Activated CD8-positive, alpha-beta memory T cell treated with anti-CD3 and anti-CD28 coated beads, Interleukin-2, amount 50 U/mL, for 1 hour (primary cell): ENCODE measurements around the gene PNRC2.
A peak's percentile ranks its signal among the peaks of the same experiment; 100 is the strongest.
"Not testable (repeated sequence)": the region's sequence is repeated elsewhere in the genome, so short reads cannot be mapped to it uniquely, and the experiment has no call there.

Source experiments
- DNase-seq: peaks from one replicate; pipeline ENCODE4 v3.0.0-alpha.2; 2020; ENCODE audit errors: extremely low read depth

Gene PNRC2

DNA sequence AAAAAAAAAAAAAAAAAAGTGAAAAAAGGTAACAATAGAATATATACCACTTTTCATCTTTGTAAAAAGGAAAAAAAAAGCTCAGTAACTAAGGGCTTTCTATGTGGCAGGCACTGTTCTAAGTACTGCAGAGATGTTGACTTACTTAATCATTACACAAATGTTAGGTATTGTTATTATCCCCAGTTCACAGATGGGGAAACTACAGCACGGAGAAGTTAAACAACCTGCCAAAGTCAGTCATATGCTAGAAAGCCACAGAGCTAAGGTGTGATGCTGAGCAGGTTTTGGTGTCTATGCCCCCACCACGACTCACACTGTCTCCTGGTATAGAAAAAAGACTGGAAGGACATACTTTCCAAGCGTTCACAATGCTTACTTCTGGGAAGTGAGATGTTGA is 6.6 kb upstream of the PNRC2 start:
- no peak for DNase-seq

GRCh38 chr1:23957096-23957495 is 2.5 kb upstream of the PNRC2 start:
- no peak for DNase-seq

- DNase-seq: not testable (repeated sequence)
Observed at GRCh38 chr1:23958040-23958809, 1.4 kb upstream of the PNRC2 start.

GRCh38 chr1:23958810-23959460 is 693 bp upstream of the PNRC2 start:
- DNase-seq: peak; percentile 79

DNA sequence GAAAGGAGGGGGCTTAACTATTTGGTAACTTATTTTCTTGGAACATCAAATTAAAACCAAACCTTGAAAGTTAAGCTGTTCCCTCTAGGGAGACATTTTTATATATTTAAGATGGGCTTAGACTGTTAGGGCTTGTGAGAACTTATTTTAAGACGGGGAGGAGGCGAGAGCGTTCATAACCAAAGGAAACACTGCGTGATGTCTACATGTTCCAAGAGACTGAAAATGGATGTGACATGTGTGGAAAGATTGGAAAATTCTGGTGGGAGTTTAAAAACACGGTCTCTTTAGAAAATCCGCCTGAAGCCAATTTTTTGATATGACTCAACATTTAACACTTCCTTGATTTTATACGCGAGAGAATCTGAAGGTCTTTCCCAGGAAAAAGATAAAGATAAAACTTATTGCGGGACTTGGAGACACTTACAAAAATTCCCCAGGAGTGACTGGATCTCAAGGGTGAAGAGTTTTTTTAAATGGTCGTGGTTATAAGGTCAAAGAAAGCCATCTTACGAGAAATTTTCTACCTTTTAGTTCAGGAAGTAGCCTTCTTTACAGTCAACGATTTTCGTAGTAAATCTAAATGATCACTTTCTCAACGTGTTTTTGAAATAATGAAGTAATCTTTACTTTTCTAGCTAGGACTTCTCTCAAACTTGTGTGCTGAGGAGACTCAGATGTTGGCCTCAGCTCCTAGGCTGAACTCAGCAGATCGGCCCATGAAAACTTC is 828 bp downstream of the PNRC2 start:
- no peak for DNase-seq

DNA sequence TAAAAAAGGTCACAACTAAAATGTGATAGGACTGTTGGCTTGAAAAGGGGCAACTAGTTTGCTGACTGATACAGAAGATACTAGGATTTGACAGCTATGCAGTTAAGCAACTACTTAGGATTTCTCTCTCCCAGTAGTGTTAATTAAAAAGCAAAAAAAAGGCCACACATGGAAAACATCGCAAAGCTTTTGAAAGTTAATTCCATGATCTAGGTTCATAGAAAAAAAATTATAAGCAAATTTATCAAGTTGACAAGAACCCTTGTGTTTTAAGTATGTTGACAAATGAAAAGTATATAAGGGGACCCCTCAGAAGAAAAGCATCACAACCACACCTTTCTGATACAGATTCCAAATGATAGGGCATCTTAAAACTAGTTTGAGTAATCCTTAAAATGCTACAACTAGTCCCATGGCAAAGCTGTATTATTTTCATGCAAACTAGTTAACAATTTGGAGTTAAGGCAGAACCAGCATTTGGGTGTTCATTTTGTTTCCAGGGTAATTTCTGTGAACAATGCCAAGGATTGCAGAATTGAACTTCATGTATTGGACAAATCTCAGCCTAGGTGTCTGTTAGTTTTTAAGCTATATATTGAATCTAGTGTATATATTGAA is 4.1 kb downstream of the PNRC2 start:
- no peak for DNase-seq

DNA sequence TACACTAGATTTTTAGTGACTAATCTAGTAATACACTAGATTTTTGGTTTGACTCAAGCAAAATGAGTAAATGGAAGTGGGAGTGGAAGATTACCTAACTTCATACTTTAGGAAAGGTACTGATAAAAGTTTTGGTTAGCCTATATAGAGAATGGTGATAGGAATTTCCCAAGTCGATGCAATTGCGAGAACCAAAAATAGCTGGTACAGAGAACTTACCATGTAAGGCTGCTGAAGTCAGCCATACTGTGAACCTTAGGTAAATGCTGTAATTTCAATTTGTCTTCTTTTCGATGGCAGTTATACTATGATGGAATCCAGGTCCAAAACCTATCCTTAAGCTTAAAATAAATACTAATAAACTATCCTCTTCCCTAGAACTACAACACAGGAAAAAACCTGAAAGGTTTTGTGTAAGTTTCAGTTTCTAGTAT is 4.6 kb downstream of the PNRC2 start:
- no peak for DNase-seq

DNA sequence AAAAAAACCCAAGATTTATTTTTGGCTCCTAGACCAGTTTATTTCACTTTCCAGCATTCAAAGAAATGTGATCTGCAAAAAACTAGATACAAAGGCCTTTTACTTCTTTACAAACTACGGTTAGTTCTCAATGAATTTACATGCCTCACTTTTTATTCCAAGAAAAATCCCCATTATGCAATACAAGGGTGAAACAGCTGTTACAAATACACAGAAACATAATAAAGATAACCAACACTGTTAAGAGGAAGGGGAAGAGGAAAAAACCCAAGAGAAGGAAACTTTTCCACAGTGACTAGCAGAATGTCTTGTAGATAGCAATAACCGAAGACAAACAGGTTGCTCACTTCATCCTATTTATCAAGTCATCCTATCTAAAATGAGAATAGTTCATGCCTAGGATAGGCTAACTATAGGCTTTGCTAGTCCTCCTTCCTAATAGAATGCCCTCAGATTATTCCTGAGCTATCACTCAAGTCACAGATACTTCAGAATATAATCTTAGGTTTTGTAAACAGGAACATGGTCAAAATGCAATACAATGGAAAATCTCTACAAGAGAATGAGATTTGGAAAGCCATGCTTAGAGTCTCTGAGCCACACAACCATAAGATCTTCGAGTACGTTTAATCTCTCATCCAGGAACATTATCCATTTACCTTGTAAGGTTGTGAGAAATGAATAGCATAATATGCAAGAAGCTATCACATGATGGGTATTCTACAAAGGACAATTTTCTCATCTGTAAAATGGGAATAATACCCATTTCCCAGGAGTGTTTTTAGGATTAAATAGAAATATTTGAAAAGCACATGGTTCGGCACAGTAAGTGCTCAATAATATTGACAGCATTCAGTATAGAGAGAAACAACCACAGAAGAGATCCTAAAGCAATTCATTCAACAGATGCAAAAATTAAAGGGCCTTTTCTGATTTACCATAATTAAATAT is 5.4 kb downstream of the PNRC2 start:
- no peak for DNase-seq

GRCh38 chr1:23966973-23967493 is 7.4 kb downstream of the PNRC2 start:
- no peak for DNase-seq

DNA sequence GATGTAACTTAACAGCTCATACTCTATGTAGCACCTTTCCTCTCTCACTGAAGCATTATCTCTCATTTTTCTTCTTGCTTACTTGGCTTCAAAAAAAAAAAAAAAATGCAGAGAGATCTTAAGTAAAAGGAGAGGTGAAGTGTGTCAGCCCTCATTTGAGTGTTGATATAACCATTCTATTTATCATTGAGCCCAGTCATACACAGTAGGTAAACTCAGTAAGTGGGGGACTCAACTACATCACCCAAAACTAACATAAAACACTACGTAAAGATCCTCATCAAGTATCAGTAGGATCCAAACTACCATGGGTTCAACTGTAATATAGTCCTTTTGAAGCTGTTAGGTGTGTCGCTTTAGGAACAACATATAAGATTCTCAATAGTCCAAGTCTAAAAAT is 8.2 kb downstream of the PNRC2 start:
- DNase-seq: no peak

DNA sequence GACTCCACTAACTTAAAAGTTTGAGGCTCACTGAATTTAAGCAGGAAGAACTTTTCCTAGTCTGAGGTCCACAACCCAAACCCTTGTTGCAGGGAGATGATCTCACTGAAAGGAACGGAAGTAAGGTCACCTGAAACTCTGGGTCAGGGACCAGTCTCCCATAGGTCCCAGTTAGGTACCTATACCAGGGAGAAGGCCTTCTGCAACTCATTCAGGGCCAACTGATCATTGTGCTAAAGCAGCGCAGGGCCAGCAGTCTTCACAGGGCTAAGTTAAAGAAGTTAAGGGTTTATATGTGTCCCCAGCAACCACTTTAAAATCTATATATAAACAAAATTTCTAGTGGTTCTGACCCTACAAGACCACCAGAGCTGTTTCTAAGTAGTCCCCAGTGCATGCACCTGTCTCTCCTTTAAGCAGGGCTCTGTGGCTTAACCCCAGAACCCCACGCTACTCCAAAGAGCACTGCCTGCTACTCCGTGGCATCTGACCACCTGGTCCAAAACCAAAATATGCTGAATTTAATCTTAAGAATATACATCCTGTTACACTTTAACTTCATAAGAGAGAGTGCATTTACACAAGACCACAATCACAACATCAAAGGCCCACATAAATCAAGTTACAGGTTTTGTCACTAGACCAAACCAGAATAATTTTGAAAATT is 17.7 kb downstream of the PNRC2 start:
- no peak for DNase-seq

DNA sequence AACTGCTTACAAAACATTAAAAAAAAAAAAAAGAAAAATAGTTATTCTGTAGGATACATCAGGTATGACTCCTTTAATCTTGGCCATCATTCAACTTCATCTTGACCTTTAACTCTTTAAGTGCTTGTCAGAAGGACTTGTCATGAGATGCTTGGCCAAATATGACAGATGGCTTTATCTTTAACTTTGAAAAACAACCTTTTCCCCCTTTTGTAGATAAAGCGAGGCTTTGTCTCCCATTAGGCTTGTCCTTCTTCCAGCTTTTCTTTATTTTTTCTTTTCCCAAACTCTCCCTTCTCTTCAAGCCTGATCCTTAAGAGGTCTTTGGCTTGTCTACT is 18.2 kb downstream of the PNRC2 start:
- DNase-seq: no peak

DNA sequence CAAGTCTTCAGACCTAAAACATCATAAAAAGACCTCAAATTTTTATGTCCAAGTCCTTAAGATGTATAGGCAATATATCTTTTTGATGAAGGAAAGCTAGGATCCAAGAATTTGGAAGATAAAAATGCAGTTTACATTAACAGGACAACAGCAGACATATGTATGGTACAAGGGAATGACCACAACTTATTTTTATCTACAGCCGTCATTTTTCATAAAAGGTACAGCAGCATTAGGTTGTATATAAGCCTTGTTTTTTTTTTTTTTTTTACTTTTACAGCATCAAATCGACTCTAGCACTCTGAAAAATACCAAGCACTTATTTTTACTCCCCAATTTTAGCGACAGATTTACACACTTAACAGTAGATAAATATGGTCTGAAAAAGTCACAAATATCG is 19.2 kb downstream of the PNRC2 start:
- no peak for DNase-seq

DNA sequence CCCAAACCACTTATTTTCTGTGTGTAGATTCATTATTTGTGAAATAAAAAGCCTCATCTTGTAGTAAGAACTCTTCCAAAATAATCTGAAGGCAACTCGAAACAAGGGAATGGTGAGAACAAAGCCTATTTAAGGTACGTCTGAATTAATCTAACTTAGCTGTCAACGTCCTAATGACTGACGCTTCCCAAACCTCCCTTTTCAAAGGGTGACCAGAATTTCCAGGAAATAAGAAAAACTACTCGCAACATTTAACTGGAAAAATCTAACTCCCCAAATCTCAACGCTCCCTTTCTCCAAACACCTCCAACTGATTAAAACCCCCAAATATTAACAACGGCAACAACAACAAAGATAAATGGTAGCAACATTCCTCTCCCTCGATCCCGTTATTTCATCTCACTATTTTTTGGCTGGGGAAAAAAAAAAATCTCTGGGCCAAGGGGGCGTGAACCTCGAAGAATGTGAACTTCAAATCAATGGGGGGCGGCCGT is 19.8 kb downstream of the PNRC2 start:
- DNase-seq: no peak

GRCh38 chr1:23979881-23980727 is 20.5 kb downstream of the PNRC2 start, which contains the start of gene SRSF10:
Gene SRSF10, minus strand, starts transcription at chr1:23980327. Its CDS starts 72 bp downstream, at chr1:23980255.
- DNase-seq: peak; percentile 93

DNA sequence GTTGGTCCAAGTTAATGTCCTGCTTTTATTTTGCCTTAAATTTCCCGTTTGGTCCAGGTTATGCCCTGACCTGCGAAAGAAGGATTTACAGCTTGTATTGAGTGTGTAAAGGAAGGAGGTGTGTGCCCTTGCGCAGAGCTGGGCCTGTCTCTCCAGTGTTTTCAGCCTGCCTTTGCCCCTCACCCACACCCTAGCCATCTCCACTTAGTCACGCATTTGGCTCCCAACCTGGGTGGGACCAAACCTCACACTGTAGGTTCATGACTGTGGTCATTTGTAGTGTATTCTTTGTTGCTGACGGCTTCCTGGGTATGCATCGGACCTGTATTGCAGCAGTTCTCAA is 21.1 kb downstream of the PNRC2 start:
- no peak for DNase-seq

GRCh38 chr1:23984417-23985186 is 25.0 kb downstream of the PNRC2 start:
- DNase-seq: no peak

DNA sequence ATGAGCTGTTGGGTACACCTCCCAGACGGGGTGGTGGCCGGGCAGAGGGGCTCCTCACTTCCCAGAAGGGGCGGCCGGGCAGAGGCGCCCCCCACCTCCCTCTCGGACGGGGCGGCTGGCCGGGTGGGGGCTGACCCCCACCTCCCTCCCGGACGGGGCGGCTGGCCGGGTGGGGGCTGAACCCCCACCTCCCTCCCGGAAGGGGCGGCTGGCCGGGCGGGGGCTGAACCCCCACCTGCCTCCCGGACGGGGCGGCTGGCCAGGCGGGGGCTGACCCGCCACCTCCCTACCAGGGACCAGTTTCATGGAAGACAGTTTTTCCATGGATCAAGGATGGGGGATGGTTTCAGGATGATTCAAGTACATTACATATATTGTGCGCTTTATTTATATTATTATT is 27.4 kb downstream of the PNRC2 start:
- not testable (repeated sequence) for DNase-seq

GRCh38 chr1:23989263-23989662 is 29.6 kb downstream of the PNRC2 start:
- DNase-seq: no peak
